ENCODE data around the gene SPOCK1. TPM values are rescaled to one million over a fixed set of nuclear protein-coding genes. Genes with fewer than 3 reads are reported as not detected.

Gene SPOCK1
- total and polyA plus RNA-seq, 3 donors from 2014 or later = 63.8 to 111 (median 101) TPM

DNA sequence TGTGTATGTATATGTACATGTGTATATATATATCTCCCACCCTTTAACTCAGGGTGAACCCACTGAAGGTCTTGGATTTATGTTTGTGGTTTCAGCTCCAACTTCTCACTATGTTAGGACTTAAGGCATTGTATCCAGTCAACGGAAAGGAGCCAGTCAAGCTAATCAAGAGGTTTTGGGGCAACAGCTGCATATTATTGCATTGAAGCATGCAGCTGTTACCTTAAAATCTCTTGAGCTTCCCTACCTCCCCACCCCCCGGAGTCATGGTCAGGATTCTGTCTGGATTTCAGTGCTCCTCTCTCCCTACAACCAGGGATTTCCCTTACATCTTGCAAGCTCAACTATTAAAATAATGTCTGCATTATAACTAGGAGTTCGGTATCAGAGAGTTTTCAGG lies 399.5 kb downstream of the SPOCK1 start:
- H3K36me3 ChIP-seq (ENCODE audit: low read depth, missing control alignments) = no peaks in the 10 kb centered on the region
- TF ChIP-seq POLR2A (IDR thresholded peaks at IDR 0.05) (no peak), CTCF (IDR thresholded peaks at IDR 0.05) (no peak)
- no peaks in the 10 kb centered on the region for H3K27me3 ChIP-seq
- H3K4me3 ChIP-seq = no peak overlapping the region
- H3K9me3 ChIP-seq = no peaks in the 10 kb centered on the region
- intact Hi-C loops (cut with DNase I; ENCODE audit: low total_unique reads) = no loop called here
- no peaks in the 10 kb centered on the region for H3K4me1 ChIP-seq
- 61 to 88% methylated on average over 3 of the region's 3 CpGs for WGBS, 2 donors
- no peak overlapping the region for H3K27ac ChIP-seq
- DNase-seq = no peak

- H3K9me3 ChIP-seq = no peaks in the 10 kb centered on the region
- intact Hi-C loops (cut with DNase I; ENCODE audit: low total_unique reads) = no loop called here
- WGBS, 2 donors = 89 to 93% methylated on average over 4 of the region's 4 CpGs
Measured at GRCh38 chr5:137098663-137099062, 400.5 kb downstream of the SPOCK1 start.

DNA sequence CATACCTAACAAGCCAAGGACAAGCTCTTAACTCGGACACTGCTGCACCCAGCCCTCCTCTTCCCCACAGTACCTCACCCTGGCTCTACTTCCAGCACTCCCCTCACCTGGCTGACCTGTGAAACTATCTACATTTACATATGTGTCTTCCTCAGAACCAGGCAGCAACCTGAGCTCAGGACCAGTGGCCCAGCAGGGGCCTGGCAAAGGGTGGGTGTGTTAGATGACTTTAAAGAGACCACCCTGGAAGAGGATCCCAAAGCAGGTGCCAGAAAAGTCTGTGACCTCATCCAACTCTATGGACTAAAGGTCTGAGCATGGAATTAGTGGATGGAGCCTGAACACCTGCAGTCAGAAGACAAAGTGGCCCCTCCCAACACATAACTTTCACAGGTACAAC lies 400.9 kb downstream of the SPOCK1 start:
- TF ChIP-seq POLR2A (IDR thresholded peaks at IDR 0.05) = no peak
- H3K9me3 ChIP-seq = no peaks in the 10 kb centered on the region
- no peaks in the 10 kb centered on the region for H3K27me3 ChIP-seq
- no peak overlapping the region for H3K27ac ChIP-seq
- intact Hi-C loops (cut with DNase I; ENCODE audit: low total_unique reads) = no loop called here
- DNase-seq = no peak
- no peak overlapping the region for H3K4me3 ChIP-seq
- 35 to 46% methylated on average over 1 of the region's 1 CpG for WGBS, 2 donors
- H3K36me3 ChIP-seq (ENCODE audit: low read depth, missing control alignments) = no peaks in the 10 kb centered on the region
- no peaks in the 10 kb centered on the region for H3K4me1 ChIP-seq

More at GRCh38 chr5:137098663-137099062, 400.5 kb downstream of the SPOCK1 start:
- Histone ChIP-seq H3K4me3 (no peak overlapping the region), H3K27ac (no peak overlapping the region), H3K27me3 (no peaks in the 10 kb centered on the region), H3K4me1 (no peaks in the 10 kb centered on the region), H3K36me3 (ENCODE audit: low read depth, missing control alignments) (no peaks in the 10 kb centered on the region)
- TF ChIP-seq CTCF (IDR thresholded peaks at IDR 0.05) = no peak
- no peak for TF ChIP-seq POLR2A (IDR thresholded peaks at IDR 0.05)
- DNase-seq = no peak

GRCh38 chr5:137097203-137097602 lies 401.9 kb downstream of the SPOCK1 start:
- Histone ChIP-seq H3K9me3 (no peaks in the 10 kb centered on the region), H3K4me1 (no peaks in the 10 kb centered on the region), H3K36me3 (ENCODE audit: low read depth, missing control alignments) (no peaks in the 10 kb centered on the region), H3K27me3 (no peaks in the 10 kb centered on the region), H3K4me3 (no peak overlapping the region), H3K27ac (no peak overlapping the region)
- intact Hi-C loops (cut with DNase I; ENCODE audit: low total_unique reads) = no loop called here
- 92 to 93% methylated on average over 2 to 3 of the region's 3 CpGs for WGBS, 2 donors
- DNase-seq = no peak
- no peak for TF ChIP-seq POLR2A (IDR thresholded peaks at IDR 0.05)
- TF ChIP-seq CTCF (IDR thresholded peaks at IDR 0.05) = no peak

GRCh38 chr5:137096149-137097103 lies 402.7 kb downstream of the SPOCK1 start:
- H3K27ac ChIP-seq = no peak overlapping the region
- intact Hi-C loops (cut with DNase I; ENCODE audit: low total_unique reads) = no loop called here
- no peak for DNase-seq

More at GRCh38 chr5:137096149-137097103, 402.7 kb downstream of the SPOCK1 start:
- TF ChIP-seq CTCF (IDR thresholded peaks at IDR 0.05) (no peak), POLR2A (IDR thresholded peaks at IDR 0.05) (no peak)
- no peaks in the 10 kb centered on the region for H3K36me3 ChIP-seq (ENCODE audit: low read depth, missing control alignments)
- 91 to 93% methylated on average over 6 of the region's 6 CpGs for WGBS, 2 donors
- no peak overlapping the region for H3K4me3 ChIP-seq
- H3K9me3 ChIP-seq = no peaks in the 10 kb centered on the region
- H3K4me1 ChIP-seq = no peaks in the 10 kb centered on the region
- no peaks in the 10 kb centered on the region for H3K27me3 ChIP-seq
